ENCODE data around the gene KRT76.
"Not testable (repeated sequence)": the region's sequence is repeated elsewhere in the genome, so short reads cannot be mapped to it uniquely, and the experiment has no call there.

The KRT76 gene

DNA sequence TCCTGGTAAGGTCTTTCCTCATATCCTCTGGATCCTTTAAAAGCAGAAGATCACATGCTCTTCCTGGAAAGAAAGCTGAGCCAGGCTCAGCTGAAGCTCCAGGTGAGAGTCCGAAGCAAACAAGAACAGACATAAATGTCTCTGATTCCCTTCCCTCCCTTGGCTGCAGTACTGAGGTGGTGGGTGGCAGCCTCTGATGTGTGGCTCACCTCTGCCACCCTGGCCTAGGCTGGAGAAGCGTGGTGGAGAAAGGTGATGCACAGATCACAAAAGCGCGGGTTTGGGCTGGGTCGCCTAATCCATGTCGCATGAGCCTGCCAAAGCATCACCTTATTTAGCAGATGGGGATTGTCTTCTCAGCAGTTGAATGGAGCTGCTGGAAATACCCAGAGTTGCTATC lies 2.8 kb upstream of the KRT76 start:
- DNase-seq: no peak

DNA sequence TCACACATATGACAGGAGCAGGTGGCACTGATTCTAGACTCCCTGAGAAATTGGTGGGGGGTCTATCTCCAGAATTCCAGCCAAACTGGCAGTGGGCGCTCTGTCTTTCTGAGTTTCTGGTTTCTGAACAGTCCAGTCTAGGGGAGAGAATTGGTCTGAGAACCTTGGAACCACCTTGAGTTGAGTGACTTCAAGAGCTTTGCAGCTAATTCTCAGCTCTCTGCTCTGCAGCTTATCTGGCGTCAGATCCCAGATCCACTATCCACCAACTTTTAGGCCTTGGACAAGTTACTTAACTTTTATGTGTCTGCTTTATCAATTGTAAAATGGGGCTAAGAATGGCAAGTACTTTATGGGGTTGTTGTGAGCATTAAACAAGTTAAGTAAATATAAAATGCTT lies 1.7 kb upstream of the KRT76 start:
- DNase-seq: no peak

DNA sequence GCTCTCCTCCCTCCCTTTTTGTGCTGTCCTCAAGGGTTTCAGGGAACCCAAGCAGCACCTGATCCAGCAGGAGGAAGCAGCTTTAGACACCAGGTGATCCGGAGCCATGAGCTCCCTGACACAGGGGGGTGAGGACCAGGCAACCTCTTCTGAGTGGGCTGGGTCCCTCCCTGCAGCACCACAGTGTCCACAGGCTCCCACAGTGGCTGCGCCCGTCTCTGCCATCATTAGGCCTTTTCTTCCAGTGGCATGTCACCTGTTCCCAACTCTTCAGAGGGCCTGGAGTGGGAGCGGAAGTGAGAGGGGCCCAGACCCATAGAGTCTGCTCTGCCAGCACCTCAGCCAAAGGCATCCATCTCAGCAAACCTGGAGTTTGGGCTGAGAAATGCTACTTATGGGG lies 421 bp upstream of the KRT76 start:
- DNase-seq: no peak

GRCh38 chr12:52776435-52776834 lies 710 bp downstream of the KRT76 start:
- no peak for DNase-seq

- DNase-seq: no peak
Observed at GRCh38 chr12:52774629-52775250, 2.4 kb downstream of the KRT76 start.

GRCh38 chr12:52772772-52773171 lies 4.4 kb downstream of the KRT76 start:
- DNase-seq: no peak

DNA sequence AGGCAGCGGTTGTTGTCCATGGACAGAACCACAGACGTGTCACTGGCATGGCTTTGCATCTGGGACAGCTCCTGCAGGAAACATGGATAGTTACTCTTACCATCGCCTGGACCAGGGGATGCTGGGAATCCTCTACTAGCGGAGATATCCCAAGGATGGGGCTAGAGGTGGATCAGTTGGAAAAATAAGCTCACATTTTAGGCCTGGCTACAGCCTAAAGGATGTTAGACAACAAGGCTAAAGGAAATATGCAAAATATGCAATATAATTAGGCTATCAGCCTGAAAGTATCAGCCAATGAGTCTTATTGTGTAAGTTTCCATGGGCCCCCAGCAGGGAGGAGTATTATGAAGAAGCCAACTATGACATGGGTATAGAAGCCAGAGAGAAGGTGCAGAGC lies 5.0 kb downstream of the KRT76 start:
- no peak for DNase-seq

DNA sequence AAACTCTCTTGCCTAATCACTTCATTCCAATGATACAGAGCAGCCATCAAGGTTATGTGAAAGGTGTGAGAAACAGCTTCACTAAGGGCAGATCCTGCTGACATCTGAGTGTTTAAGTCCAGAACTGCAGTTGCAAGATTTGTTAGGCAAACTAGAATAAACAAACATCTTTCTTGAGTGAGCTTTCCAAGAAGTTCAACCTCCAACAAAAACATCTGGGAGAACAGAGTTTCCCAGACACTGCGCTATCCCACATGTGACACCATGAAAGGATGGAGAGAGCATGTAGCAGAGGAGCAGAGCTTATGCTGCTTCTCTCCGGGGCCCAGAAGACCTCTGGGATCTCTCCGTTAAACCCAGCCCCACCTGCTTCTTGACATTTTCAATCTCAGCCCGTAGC lies 5.6 kb downstream of the KRT76 start:
- DNase-seq: no peak

DNA sequence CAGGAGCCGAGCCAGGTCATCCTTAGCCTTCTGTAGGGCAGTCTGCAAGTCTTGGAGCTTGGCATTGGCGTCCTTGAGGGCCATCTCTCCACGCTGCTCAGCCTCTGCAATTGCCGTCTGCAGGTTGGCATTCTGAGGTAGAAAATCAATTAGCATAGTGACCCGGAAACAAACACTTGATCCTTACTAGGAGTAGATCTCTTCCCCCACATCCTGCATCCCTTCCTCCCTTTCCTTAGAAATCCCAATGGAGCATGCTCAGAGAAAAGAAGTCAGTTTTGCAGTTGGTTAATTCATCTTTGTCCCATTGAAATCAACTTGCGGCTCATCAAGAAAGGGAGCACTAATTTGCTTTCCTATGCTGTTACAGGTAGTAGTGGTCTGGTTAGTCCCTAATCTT lies 6.1 kb downstream of the KRT76 start:
- DNase-seq: no peak

DNA sequence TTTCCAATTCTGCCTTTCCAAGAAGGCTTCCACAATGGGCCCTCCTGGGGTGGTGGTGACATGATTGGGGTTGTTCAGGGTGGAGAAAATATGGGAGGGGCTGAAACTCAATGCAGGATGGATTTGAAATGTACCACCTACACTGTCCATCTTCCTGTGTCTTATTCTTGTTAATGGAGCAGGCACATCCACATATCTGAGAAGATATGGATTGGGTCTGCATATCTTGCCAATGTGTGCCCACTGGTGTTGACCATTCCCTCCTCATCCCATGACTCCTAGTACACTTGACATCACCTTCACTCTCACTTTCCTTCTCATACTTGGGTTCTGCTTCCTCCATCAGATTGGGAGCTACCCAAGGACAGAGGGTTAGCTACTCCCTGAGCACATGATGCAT lies 7.2 kb downstream of the KRT76 start:
- DNase-seq: no peak

GRCh38 chr12:52769354-52769753 lies 7.8 kb downstream of the KRT76 start:
- no peak for DNase-seq

- DNase-seq: no peak
Observed at GRCh38 chr12:52768479-52769200, 8.5 kb downstream of the KRT76 start.

- DNase-seq: no peak
Observed at GRCh38 chr12:52767427-52767826, 9.7 kb downstream of the KRT76 start.

DNA sequence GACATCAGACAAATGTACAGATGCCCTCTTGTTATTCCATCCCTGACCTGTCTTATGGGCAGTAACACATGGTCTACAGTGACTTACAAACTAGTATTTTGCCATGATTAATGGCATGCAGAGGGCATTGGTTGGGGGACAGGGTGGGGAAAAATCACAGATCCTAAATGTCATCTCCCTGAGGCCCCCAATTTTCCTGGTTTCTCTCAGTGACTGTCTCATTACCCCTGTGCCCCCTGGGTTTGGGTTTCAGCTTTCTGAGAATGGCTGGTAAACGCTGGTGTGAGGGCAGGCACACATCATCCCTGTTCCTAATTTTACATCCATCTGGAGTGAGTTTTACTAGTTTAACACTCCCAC lies 10.1 kb downstream of the KRT76 start:
- DNase-seq: no peak

GRCh38 chr12:52766351-52767019 lies 10.7 kb downstream of the KRT76 start:
- no peak for DNase-seq

DNA sequence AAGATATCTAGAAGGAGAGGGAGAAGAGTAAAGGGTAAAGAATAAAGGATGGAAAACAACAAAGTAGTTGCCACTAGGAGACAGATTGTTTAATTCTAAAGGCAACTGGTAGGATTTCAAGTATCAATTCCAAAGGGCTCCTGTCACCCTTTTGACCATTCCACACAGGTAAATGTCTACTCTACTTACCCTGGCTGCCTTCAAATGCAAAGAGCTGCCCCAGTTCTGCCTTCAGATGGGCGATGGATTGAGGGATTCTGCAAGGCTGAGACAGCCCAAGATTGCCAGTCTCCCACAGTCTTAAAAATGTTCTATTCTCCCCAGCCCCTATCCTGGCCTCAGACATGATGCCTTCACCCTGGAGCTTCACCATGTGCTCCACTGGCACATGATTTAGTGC lies 11.4 kb downstream of the KRT76 start:
- DNase-seq: no peak

GRCh38 chr12:52763991-52764390 lies 13.2 kb downstream of the KRT76 start:
- no peak for DNase-seq

- no peak for DNase-seq
Observed at GRCh38 chr12:52763036-52763659, 14.0 kb downstream of the KRT76 start.

DNA sequence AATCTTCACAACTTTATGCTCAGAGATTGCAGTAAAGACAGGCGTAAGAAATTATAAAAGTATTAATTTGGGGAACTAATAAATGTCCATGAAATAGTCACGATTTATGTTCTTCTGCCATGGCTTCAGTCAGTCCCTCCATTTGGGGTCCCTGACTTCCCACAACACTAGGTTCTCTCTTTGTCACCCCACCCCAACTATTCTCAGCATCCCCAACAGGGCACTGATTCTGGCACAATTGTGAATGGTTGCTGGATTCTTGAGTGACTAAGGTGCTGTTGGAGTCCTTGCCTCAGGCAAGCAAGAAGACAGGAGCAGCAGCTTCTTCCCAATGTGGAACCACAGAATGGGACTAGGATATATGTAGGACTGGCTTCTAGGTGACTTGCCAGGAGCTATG lies 15.3 kb downstream of the KRT76 start:
- DNase-seq: no peak

- not testable (repeated sequence) for DNase-seq
Observed at GRCh38 chr12:52761218-52761617, 15.9 kb downstream of the KRT76 start.

- no peak for DNase-seq
Observed at GRCh38 chr12:52760623-52761022, 16.5 kb downstream of the KRT76 start.

DNA sequence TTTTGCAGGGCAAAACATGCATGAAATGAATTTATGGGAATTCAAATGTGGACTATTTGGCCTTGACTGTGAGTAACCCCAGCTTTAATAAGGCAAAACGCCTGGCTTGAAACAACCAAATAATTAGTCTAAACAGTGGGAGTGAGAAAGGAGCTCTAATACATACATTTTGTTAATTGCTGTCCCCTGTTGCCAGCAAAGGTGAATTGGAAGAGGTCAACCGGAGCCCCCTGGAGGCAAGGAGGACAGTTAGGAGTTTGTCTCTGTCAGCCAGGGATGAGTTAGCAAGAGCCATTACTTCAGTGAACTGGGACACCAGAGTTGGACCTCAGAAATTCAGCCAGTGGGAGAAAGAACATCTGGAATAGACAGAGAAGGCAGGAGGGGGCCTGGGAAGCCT lies 17.4 kb downstream of the KRT76 start:
- DNase-seq: no peak

DNA sequence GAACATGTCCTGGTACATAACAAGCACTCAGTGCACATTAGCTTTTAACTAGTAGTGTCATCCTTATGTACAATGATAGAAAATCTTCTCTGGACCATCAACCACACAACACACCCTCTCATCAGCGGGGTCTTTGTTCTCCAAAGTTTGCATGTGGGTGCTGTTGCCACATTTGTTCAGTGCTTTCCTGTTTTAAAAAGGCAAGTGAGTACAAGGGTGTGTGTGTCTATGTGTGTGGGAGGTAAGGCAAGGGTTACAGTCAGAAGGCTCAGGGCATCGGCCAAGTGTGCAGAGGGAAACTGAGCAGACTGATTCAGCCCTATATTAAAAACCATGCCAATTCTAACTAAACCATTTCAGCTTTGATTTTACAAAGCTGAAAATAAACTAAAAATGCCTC lies 17.9 kb downstream of the KRT76 start:
- DNase-seq: no peak
